ENCODE data around the gene STAB1.

The STAB1 gene

DNA sequence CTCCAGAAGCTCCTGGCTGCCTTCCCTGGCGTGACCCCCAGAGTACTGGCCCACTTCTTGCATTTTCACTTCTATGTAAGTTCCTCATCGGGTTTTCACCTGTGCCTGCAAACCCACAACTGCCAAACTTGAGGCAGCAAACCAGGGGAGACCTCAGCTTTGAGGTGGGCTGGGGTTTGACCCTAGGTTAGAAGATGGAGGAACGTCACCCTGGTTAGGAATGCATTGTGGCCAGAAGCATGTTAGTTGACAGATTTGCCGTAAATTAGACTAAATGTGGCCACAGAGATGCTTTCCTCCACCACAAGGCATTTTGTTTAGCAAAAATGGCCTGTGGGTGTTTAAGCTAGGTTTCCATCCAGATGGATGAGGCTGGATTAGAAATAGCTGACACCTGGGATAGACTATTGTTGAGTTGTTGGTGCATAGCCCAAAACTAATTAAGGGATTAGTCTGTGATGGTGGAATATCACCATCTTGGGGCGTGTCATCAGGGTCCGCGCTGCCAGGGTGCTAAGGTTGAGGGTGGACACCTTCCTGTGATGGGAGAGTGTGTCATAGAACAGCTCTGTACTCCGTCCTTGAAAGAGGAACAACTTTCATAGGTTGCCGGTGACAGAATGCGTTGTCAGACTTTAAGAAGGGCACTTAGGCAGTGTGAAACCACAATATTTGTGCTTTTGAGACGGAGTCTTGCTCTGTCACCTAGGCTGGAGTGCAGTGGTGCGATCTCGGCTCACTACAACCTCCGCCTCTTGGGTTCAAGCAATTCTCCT, 36.2 kb upstream of the STAB1 start:
- DNase-seq (ENCODE audit: low read depth, low spot score): no peak

DNA sequence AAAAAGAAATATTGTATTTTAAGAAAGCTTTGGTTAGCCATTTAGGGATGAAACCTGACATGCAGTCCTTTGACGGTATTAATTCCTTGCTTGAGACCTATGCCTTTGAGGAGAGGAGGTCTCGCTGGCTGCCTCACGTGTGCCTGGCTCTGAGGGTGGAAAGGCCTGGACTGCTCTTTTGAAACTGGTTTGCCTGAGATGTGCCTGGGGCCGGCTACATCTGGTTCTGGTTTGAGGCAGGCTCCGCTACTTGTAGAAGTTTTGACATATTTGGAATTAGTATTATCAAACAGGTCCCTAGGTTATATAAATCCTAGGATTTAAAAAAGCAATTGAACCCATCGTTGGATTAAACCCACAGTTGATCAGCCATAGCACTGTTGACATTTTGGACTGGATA, 33.3 kb upstream of the STAB1 start:
- DNase-seq (ENCODE audit: low read depth, low spot score): no peak

GRCh38 chr3:52463416-52463815, 31.7 kb upstream of the STAB1 start:
- DNase-seq (ENCODE audit: low read depth, low spot score): no peak

DNA sequence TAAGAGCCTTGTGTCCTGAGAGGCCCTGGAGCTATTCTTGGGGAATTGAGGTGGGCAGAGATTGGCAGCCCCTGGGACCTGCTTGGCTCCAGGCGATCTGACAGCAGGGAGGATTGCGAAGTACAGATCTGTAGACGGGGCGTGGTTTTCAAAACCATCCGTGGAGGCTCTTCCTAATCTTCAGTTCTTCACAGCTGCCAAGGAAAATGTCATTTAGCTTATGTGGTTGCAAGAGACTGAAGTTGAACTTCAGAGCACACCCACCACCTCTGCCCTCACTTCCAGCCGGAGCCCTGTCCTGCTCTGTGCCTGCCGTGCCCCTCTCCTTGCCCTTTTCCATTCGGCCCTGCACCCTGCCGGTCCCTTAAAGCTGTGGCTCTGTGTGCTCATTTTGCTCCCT, 26.8 kb upstream of the STAB1 start:
- no peak for DNase-seq (ENCODE audit: low read depth, low spot score)

DNA sequence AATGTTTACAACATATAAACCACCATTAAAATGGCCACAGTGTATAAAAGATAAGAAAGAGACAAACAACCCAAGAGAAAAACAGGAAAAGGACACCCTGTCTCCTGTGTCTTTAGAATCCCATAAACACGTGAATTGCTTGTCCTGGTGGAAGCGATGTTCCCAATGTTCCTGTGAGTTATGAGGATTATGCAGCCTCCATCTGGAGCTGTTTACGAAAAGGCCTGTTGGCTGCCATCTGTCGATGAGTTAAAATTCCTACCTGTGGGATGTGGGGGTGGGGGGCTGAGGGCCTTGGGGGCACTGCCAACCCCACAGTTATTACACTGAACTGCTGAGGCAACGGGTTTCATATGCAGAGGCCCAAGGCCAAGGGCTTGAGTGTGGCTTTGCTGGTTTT, 26.1 kb upstream of the STAB1 start:
- DNase-seq (ENCODE audit: low read depth, low spot score): no peak

DNA sequence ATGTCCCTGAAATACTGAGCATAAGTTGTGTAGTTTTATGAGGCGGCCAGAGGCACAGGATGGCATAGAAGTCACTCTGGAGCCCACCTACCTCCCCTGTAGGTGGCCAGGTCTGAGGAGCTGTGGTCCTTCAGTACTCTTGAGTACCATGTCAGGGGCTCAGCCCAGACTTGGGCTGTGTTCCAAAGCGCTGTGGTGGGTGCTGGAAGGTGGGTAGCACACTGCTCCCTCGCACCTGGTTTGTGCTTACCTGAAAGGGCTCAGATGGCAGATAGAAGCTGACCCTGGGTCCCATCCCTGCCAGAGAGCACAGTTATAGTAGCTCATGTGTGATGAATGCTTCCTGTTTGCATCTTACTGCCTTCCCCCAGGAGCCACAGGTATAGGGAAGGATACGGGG, 24.2 kb upstream of the STAB1 start:
- no peak for DNase-seq (ENCODE audit: low read depth, low spot score)

DNA sequence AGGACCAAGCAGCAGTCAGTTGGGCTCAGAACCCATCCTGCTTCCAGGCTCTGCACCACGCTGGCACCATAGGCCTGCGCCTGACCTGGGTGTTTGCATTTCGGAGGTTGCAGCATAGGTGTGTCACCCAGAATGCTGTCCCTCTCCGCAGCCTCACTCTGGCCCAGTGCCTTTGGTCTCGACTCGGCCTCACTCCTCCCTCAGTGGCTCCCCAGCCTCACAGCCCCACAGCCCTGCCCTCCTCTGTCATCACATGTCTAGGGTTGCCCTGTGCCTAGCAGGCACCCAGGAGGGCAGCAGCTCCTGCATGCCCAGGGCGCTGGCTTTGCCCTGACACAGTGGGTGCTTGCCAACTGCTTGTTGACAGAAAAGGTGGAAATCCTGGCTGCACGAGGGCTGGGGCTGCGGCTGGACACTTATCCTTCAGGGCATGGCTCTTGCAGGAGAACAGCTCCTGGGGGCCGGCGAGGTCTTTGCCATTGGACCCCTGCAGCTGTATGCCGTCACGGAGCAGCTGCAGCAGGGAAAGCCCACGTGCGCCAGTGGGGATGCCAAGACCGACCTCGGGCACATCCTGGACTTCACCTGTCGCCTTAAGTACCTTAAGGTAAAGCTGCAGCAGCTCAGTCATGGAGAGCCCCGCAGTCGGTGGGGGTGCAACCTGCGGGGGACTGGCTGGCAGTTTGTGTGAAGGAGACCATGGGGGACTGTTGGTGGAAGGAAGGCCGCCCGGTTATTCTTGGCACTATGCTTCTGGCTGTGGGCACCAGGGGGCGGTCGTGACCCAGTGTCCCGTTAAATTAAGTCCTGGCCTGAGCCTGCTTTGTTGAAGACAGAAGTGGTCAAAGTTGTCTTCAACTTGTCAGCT, 23.5 kb upstream of the STAB1 start:
- no peak for DNase-seq (ENCODE audit: low read depth, low spot score)

DNA sequence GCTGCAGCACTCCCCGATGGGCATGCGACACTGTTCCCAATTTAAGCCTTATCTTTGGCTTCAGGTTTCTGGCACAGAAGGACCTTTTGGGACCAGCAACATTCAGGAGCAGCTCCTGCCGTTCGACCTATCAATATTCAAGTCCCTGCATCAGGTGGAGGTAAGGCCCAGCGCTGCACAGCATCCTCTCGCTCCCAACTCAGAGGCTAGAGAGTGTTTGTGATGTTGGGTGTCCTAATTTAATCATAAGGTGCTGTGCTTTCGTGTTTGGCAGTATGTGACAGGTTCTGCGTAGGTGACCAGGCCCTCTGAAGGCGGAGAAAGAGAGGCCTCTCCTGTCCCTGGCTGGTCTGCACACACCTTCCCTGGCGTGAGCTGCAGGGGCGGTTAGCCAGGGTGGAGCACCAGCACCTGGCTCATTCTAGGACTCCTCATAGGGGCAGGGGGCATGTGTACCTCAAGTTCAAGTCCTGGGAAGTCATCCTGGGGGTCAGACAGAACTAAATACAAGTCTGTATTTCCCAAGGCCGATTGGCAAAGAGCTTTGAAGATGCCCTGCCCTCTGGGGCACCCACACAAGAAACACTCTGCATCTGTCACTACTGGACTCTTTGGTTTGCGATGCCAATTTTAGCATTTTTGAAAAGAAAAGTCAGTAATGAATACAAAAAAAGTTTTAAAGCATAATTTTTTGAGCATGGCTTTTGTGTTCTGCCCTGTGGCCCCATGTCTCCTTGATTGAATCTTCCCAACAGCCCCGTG, 22.7 kb upstream of the STAB1 start:
- no peak for DNase-seq (ENCODE audit: low read depth, low spot score)

- no peak for DNase-seq (ENCODE audit: low read depth, low spot score)
Measured at GRCh38 chr3:52473026-52473425, 22.1 kb upstream of the STAB1 start.

DNA sequence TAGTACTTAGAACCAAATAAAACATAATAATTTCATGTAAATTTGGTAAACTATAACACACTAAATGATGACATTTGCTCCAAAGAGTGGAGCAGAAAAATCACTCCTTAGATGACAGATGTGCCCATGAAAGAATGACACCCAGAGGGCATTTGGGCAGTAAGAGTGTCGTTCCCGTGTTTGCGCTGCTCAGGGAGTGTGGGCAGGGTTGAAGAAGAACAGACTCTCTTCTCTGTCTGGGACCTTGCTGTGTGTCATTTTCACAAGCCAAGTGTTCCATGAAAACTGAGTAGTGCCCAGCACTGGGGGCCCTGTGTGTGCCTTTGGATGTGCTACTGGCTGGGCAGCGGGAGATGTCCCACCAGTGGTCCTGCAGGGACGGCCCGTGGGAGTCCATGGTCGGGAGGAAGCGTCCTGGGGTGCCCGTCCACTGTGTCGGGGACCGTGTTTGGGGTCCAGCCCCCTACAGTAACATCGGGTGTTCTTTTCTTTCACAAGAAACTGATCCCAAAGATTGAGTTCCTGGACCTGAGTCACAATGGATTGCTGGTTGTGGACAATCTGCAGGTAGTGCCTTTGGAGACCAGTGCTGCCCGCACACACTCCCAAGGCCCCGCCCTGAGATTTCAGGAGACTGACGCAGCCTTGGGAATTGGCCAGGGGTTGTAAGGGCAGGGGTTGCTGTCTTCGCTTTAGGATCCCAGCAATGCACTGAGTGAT, 17.9 kb upstream of the STAB1 start:
- no peak for DNase-seq (ENCODE audit: low read depth, low spot score)

- DNase-seq (ENCODE audit: low read depth, low spot score): no peak
Measured at GRCh38 chr3:52477796-52478095, 17.4 kb upstream of the STAB1 start.

GRCh38 chr3:52479037-52479876, 15.9 kb upstream of the STAB1 start:
- no peak for DNase-seq (ENCODE audit: low read depth, low spot score)

DNA sequence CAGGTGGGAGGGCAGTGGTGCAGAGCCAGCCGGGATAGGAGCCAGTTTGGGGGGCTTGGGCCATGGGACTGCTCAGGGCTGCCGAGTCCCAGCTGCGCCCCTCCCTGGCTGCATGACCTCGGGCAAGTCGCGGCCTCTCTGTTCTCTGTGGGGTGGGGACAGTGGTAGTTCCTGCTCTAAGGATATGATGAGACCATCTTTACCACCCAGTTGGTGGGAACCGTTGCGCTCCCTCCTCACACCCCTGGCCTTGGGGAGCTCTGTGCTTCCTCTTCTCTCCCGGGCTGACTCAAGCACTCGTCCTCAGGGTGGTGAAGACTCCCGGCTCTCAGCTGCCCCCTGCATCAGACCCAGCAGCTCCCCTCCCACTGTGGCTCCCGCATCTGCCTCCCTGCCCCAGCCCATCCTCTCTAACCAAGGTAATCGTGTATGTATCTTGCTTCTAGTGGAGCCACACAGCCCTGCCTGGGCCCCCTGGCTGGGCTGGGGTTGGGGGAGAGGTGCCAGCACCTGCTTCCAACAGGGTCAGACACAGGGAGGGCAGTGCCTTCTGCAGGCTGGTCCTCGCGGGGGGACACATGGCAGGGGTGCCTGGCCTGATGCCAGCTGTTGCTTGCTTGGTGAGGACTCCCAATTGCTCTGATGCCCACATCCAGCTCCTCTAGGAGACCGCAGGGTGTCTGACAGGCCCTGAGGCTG, 15.1 kb upstream of the STAB1 start:
- no peak for DNase-seq (ENCODE audit: low read depth, low spot score)

DNA sequence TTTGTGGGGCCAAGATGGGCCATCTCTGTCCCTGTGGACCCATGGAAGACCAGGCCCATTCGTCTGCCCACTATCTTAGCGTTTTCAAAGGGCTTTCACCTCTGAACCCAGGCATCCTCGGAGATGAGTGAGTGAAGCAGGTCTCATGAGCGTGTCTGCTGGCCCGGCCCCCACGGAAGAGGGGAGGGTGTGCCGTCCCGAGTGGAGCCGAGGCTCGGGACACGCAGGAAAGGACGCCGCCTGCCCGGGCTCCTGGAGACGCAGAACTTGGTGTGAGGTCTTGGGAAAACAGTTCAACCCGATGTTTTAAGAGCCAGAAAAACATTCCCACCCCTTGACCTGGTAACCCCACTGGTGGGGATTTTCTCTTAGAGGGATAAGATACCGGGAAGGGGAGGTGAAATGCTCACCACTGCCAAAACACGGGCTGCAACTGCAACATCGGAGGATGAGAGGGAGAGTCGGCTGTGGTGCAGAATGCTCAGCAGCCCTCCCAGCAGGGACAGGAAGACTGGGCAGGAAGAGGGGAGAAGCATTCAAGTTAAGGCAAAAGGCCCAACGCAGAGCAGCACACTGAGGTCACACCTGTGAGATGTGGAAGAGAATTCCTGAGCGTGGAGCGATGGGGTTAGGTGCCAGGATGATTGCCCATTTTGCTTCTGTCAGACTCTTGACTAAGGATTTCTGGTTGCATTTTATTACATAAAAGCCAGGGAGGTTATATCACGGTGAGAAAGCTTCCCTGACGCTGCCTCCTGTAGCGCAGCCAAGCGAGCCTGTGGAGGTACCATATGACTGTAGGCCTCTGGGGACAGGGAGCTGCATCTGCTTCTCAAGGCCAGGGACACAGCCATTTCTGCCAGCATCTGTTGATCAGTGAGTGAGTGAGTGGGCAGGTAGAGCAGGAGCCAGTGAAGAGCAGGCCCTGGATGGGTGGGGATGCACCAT, 14.1 kb upstream of the STAB1 start:
- no peak for DNase-seq (ENCODE audit: low read depth, low spot score)

DNA sequence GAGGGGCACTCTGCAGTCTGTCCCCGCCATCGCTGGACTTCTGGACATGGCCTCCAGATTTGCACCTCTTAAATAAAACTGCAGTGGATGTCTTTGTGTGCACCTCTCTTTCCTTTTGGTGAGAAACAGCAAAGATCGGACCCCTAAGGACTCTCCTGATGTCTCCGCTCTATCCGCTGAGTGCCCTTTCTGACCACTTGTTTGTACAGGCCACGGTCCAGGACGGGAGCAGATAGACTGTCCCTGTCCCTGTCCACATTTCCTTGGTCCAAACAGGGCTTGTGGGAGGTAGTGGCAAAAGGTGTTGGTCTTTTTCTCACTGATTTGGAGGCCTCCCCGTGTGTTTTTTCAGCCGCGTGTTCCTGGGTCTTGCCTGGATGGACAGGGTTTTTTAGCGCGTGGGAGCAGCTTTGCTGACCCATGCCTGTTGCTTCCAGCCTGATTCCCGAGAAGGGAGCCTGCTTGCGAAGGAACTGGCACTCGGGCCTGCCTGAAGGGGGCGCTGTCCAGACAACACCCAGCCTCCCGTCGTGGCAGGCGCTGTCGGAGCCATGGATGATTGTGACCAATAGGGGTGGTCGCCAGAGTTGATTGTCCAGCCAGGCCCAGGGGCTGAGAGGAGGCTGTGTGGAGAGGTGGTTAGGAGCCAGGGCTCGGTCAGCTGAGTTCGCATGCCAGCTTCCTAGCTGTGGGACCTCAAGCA, 13.2 kb upstream of the STAB1 start:
- no peak for DNase-seq (ENCODE audit: low read depth, low spot score)

DNA sequence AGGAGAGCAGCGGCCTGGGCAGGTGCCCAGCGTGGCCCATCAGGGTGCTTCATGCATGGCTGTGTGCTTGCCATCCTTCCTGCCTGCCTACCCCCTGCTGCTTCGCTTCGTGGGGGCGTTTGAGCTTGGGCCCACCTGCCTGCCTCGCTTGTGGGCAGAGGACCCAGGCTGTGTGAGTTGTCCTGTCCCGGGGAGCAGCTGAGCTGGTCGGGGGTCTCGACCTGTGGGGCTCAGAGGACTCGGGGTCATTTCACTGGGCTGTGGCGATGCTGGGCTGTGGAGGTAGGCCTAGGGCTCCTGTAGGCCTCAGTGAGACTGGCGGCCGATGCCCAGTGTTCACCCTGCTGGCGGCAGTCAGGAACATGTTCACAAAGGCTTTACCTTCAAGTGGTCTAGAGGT, 12.1 kb upstream of the STAB1 start:
- DNase-seq (ENCODE audit: low read depth, low spot score): no peak

DNA sequence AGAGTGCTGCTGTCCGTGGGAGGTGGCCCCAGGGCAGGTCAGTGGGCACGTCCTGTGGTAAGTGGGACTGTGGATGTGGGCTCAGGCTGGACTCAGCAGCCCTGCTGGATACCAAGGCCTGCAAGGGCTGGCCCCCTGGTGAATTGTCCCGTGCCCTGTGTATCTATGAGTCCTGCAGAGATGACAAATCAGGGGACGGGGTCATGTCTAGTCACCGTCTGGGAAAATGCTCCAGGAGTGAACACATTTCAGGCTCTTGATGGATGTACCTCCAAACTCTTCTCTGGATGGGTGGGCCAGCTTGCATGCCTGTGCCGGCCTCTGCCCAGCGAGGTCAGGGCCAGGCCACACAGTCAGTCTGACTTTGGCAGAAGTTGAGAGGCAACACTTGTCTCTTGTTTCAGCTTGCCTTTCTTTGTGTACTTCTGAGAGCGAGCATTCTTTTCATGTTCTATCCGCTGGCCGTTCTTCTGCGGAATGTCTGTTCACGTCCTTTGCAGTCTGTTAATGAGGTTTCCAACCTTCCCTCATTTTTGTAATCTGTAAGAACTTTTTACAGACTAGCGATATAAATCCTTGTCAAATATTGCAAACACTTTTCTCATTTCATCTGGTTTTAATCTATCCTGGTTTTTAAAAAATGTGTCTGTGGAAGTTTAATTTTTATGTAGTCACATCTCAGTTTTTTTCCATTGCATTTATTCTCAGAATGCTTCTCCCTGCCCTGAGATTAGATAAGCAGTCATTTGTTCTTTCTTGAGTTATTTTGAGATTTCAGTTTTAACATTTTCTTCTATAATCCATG, 11.4 kb upstream of the STAB1 start:
- DNase-seq (ENCODE audit: low read depth, low spot score): no peak
